Activated CD4-positive, alpha-beta T cell treated with anti-CD3 and anti-CD28 coated beads, Interleukin-2, amount 10 ng/mL, durations not matched to agents 7 days and 5 days (primary cell): ENCODE data around the gene ZC3H12A. TPM values are rescaled to one million over a fixed set of nuclear protein-coding genes. Genes with fewer than 3 reads are reported as not detected.

Experiments used
- CTCF ChIA-PET: fragments of 350-600 bp; sonication (Branson Sonifier 250); formaldehyde crosslinking; loops from one replicate; lab custom pipeline; 2021; ENCODE audit warnings: antibody characterized with exemption; lab: Charles Lee
- POLR2A ChIA-PET: fragments of 350-600 bp; sonication (Branson Sonifier 250); formaldehyde crosslinking; loops from one replicate; lab custom pipeline; 2021; ENCODE audit warnings: antibody characterized with exemption; lab: Charles Lee
- DNase-seq: peaks from one replicate; pipeline ENCODE4 v3.0.0-alpha.2; 2020
- H3K27ac Mint-ChIP-seq: one replicate; pipeline ENCODE4 v1.8.0; 2021; ENCODE audit warnings: mild to moderate bottlenecking, moderate library complexity, mixed read lengths
- H3K27me3 Mint-ChIP-seq: one replicate; pipeline ENCODE4 v1.8.0; 2021; ENCODE audit warnings: mixed read lengths
- H3K36me3 Mint-ChIP-seq: one replicate; pipeline ENCODE4 v1.8.0; 2021; ENCODE audit warnings: low read depth, mixed read lengths
- H3K4me1 Mint-ChIP-seq: one replicate; pipeline ENCODE4 v1.8.0; 2021; ENCODE audit warnings: mixed read lengths
- H3K4me3 Mint-ChIP-seq: one replicate; pipeline ENCODE4 v1.8.0; 2021; ENCODE audit warnings: mild to moderate bottlenecking, moderate library complexity, mixed read lengths
- H3K9me3 Mint-ChIP-seq: one replicate; pipeline ENCODE4 v1.8.0; 2021; ENCODE audit warnings: mixed read lengths
- total RNA-seq, 2 experiments: library from RNA; stranded (reverse); gene quantifications; one replicate each; pipeline ENCODE4 v1.2.3, GENCODE V29; 2021

The ZC3H12A gene
- total RNA-seq = 10 to 100 TPM; 16.8 to 21.9 TPM

DNA sequence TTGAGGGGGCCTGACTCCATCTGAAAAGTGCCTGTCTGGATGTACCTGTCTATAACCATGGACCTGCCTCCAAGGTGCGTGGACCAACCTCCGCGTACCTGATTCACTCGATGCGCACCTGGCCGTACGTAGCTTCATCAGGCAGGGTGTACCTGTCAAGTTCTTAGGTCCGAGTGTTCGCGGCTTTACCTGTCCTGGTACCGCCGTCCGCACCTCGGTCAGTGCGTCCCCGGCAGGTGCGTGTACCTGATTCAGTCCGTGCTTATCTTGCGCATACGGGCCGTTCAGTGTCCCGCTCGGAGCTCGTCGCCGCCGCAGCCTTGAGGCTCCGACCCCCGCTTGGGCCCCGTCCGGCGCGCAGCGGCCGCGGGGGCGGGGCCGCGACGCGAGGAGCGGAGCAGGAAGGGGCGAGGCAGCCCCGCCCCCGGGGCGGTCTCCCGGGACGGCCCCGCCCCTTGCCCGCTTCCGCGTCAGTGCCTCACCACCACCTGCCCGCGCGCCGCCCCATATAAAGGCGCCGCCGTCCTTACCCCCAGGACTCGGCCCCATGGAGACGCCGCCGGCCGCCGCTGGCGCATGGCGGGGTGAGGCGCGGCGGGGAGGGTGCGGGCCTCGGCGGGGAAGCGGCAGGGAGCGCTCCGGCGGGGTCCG lies at the start of gene ZC3H12A:
ZC3H12A (plus strand) TSS at position 535 of the 651 bp plus-strand sequence. CDS start 917 bp downstream, outside the sequence.
- peaks cover 44% of the 10 kb centered on the region for H3K36me3 Mint-ChIP-seq
- peak within 1 kb of the TSS; percentile 94 for H3K4me3 Mint-ChIP-seq
- peaks cover 64% of the 10 kb centered on the region for H3K4me1 Mint-ChIP-seq

DNA sequence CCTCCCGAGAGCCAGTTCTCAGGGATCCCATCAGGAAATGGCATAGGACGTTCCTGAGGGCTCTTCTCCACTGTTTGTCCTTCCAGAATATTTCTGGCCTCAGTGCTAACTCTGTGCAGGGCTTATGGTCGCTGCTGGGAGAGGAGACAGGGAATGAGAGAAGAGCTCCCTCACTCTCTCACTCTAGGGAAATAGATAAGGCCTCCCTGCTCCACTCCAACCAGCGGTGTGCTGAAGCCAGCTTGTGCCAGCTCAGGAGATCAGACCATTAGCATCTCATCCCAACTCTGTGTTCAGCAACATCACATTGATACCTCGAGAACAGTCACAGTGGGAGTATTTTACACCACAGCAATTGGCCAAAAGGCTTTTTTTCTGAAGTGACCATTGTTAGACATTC lies 49.2 kb upstream of the ZC3H12A start:
- Mint-ChIP-seq H3K4me3 (no peak overlapping the region), H3K9me3 (no peaks in the 10 kb centered on the region), H3K27ac (no peak overlapping the region), H3K36me3 (no peaks in the 10 kb centered on the region), H3K4me1 (no peaks in the 10 kb centered on the region), H3K27me3 (peaks cover 2% of the 10 kb centered on the region)
- no peak for DNase-seq
- POLR2A ChIA-PET = no interaction called here
- CTCF ChIA-PET = interaction anchor here (1.1 to 2.8 kb wide), 4 partner anchors 9 to 62 kb away, joined by 3 to 7 read pairs (median 3); no protein-coding TSS in a partner anchor

More for the DNA sequence above, at the start of gene ZC3H12A:
- ChIA-PET CTCF (interaction anchor here (0.7 to 3.0 kb wide), 4 partner anchors 13 to 217 kb away, joined by 3 to 10 read pairs (median 6); partner anchors contain the start of gene MEAF6), POLR2A (interaction anchor here (0.7 kb wide), 1 partner anchor 24 kb away, joined by 3 read pairs; no protein-coding TSS in a partner anchor)
- H3K27me3 Mint-ChIP-seq = no peaks in the 10 kb centered on the region
- no peaks in the 10 kb centered on the region for H3K9me3 Mint-ChIP-seq
- DNase-seq = peak; percentile 90
- peak within 1 kb of the TSS; percentile 98 for H3K27ac Mint-ChIP-seq

DNA sequence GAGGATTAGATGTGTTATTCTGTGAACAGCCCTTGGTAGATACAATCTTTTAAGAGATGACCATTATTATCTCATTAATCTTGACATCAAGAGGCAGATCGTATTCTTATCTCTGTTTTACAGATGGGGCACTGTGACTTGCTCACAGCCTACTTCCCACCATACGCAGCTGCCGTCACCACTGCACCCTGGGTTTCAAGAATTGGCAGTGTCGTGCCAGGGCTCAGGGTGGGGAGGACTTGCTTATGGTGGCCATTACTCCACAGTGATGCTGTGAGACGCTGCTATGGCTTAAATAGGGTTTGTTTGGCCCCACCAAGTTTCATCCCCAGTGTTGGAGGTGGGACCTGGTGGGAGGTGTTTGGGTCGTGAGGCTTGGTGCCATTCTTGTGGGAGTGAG lies 45.4 kb upstream of the ZC3H12A start:
- Mint-ChIP-seq H3K9me3 (no peaks in the 10 kb centered on the region), H3K36me3 (no peaks in the 10 kb centered on the region), H3K4me1 (no peaks in the 10 kb centered on the region), H3K27ac (no peak overlapping the region), H3K4me3 (no peak overlapping the region), H3K27me3 (peaks cover 2% of the 10 kb centered on the region)
- POLR2A ChIA-PET = no interaction called here
- DNase-seq = no peak
- CTCF ChIA-PET = no interaction called here

DNA sequence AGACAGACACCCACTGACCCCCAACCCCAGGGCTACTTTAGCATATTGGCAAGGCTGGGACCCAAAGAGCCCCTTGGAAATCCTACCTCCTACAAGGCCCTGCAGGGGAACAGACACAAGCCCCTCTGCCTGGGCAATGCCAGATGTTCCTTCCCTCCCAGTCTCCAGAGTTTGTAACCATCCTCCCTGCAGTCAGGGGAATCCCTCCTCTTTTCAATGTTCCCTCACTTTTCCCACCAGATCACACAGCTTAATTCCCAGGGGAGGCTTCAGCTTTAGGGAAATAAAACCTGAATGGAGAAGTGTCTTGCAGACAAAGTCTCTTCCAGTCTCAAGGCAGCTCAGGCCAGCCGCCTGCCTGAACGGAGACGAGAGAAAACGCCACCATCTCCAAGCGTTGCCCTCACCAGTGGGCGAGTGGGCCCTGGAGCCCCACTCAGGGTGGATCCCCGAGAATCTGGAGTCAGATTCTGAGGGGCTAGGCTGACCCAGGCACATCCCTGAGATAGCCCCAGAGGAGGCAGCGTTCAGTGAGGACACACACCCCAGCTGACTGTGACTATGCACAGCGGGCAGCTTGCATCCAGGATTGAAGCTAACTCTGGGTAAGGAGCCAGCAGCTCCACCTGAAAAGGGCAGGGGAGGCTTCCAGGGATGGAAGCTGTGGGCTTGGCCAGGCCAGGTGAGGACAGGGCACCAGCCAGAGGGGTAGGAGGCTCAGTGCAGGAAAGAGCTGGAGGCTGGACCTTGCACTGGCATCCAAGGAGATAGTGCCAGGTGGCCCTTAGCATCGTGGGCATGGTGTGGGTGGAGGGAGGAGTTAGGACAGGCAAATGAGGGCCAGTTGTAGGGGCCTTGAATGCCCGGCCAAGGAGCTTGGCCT lies 44.0 kb upstream of the ZC3H12A start:
- Mint-ChIP-seq H3K9me3 (no peaks in the 10 kb centered on the region), H3K4me3 (no peak overlapping the region), H3K27ac (no peak overlapping the region), H3K36me3 (no peaks in the 10 kb centered on the region), H3K4me1 (no peaks in the 10 kb centered on the region), H3K27me3 (peaks cover 2% of the 10 kb centered on the region)
- DNase-seq = no peak
- ChIA-PET CTCF (interaction anchor here (0.6 kb wide), 1 partner anchor 21 kb away, joined by 3 read pairs; no protein-coding TSS in a partner anchor), POLR2A (no interaction called here)

DNA sequence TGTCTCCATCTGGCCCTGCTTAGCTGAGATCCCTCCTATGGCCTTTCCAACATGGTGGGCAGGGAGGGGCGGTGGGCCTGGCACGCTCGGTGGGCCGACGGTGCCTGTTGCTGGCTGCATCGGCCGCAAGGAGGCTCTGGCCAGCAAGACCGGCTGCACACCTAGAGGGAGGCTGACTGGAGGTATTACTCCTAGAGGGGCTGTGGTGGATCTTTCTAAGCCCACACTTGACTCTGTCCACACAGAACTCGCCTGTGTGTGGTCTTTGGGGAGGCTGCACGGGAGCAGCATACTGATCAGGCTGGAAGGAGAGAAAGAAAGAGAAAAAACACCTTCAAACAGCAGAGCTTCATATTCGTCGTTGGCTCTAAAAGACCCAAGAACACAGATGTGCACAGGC lies 41.7 kb upstream of the ZC3H12A start:
- ChIA-PET CTCF (no interaction called here), POLR2A (no interaction called here)
- Mint-ChIP-seq H3K27me3 (peaks cover 2% of the 10 kb centered on the region), H3K4me3 (no peak overlapping the region), H3K27ac (no peak overlapping the region), H3K9me3 (no peaks in the 10 kb centered on the region), H3K36me3 (no peaks in the 10 kb centered on the region), H3K4me1 (no peaks in the 10 kb centered on the region)
- no peak for DNase-seq

DNA sequence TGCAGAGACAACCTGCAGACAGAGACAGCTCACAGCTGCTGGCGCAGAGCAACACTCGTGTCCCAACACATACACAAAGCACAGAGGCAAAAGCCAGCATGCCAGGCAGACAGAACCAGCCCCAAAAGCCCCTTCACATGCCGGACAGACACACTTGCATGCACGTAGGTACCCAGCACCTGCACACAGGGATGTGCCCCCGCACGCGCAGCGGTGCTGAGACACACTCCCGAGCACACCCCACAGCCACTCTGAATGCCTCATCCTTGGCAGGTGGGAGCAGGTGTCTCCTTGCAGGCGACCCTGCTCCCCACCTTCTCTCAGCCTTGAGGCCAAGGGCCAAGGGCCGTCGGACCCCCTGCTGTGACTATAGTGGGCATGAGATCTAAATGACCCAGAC lies 41.2 kb upstream of the ZC3H12A start:
- Mint-ChIP-seq H3K4me3 (no peak overlapping the region), H3K9me3 (no peaks in the 10 kb centered on the region), H3K27ac (no peak overlapping the region), H3K27me3 (peaks cover 2% of the 10 kb centered on the region), H3K36me3 (no peaks in the 10 kb centered on the region), H3K4me1 (no peaks in the 10 kb centered on the region)
- ChIA-PET CTCF (no interaction called here), POLR2A (no interaction called here)
- no peak for DNase-seq

DNA sequence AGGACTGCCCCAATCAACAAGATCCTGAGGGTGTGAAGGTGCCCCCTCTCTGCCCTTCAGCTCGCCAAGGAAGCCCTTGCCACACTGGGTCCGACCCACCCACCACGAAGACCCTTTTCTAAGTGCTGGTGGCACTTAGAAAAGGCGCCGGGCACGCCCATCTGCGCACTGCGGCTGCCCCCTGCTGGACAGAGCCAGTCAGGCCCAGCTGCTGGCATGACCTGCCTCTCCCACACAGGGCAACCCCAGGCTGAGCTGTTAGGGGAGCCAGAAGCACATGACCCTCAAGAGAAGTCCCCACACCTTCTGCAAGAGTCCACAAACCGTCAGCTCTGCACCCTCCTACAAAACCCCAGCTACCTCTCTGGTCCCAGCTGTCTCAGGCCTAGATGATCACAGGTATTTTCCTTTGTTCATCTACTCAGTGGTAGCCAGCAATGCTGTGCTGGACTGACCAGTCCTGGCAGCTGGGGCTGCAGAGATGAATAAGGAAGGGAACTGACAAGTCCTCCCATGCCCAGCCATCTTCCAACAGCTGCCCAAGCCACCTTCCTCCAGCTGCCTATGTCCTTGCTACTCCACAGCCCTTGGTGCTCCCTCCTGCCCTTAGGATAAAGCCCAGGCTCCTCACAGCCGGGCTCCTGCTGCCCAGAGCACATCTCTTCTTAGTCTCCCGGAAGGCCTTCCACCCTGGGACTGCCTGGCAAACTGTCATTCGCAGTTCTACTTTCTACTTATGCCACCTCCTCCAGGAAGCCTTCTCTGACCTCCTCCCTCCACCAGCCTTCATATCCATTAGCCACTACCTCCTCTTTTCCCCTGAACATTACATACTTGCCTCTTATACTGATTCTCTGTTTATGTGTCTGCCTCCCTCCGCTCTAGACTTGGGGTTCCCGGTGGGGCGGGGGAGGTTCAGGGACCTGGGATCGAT lies 39.8 kb upstream of the ZC3H12A start:
- ChIA-PET POLR2A (no interaction called here), CTCF (interaction anchor here (0.6 to 1.4 kb wide), 5 partner anchors 9 to 727 kb away, joined by 3 to 7 read pairs (median 3); no protein-coding TSS in a partner anchor)
- Mint-ChIP-seq H3K9me3 (no peaks in the 10 kb centered on the region), H3K36me3 (no peaks in the 10 kb centered on the region), H3K27ac (no peak overlapping the region), H3K4me1 (no peaks in the 10 kb centered on the region), H3K27me3 (peaks cover 2% of the 10 kb centered on the region), H3K4me3 (no peak overlapping the region)
- DNase-seq = peak; percentile 74

DNA sequence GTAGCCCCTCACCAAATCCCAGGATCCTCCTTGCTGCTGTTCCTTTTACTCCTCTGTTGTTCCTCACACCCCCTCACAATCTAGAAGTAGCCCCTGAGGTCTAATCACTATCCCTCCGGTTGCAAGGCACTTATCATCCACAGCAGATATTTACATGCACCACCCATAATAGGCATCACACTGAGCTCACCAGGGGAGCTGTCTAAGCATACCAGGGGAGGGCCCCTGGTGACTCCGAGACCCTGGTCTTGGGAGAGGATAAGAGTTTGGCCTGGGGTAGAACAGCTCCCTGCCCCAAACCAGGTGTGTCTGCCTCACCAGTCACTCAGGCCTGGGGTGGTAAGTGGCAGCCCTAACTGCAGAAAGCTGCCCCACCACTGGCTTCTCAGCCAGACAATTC lies 37.3 kb upstream of the ZC3H12A start:
- Mint-ChIP-seq H3K27ac (no peak overlapping the region), H3K4me3 (no peak overlapping the region), H3K36me3 (no peaks in the 10 kb centered on the region), H3K27me3 (peaks cover 2% of the 10 kb centered on the region), H3K9me3 (no peaks in the 10 kb centered on the region), H3K4me1 (no peaks in the 10 kb centered on the region)
- ChIA-PET POLR2A (no interaction called here), CTCF (interaction anchor here (0.6 to 1.0 kb wide), 2 partner anchors 20 to 245 kb away, joined by 3 read pairs; no protein-coding TSS in a partner anchor)
- no peak for DNase-seq

DNA sequence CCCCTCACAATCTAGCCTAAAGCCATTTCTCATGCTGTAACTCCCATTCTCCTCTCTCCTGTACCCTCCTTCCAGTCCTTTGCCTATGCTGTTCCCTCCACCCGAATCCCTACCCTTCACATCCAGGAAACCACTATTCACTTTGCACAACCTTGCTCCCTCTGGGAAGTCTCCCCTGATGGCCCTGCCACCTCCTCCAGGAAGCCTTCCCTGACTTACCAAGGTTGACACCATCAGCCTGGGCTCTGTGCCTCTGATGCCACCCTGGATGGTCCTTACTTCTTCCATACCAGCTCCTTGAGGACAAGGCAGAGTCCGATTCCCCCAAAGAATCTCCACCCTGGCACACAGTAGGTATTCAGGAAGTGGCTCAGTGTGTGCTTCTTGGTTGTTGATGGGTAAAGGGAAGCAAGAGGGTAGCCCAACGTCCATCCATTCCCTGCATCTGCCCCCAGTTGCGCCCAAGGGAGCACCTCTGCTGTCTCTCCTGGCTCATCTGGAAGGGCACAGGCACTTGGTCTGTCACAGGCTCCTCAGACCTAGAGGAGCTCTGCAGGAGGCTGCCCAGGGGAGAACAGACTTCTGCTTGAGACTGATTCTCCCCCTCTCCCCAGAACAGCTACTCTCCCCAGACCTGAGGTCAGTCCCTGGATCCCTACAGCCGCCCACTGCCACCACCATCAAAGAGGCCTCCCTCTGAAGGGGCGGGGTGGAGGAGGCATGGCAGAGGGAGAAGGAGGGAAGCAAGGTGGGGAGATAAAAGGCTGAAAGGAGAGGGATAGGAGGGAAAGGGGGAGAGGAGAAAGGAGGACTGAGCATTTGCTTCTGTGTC lies 36.1 kb upstream of the ZC3H12A start:
- no peaks in the 10 kb centered on the region for H3K9me3 Mint-ChIP-seq
- no peaks in the 10 kb centered on the region for H3K4me1 Mint-ChIP-seq
- no peak overlapping the region for H3K4me3 Mint-ChIP-seq
- no peak overlapping the region for H3K27ac Mint-ChIP-seq
- H3K36me3 Mint-ChIP-seq = no peaks in the 10 kb centered on the region
- DNase-seq = no peak
- ChIA-PET POLR2A (no interaction called here), CTCF (interaction anchor here (0.6 to 1.1 kb wide), 2 partner anchors 13 to 21 kb away, joined by 3 read pairs; no protein-coding TSS in a partner anchor)
- H3K27me3 Mint-ChIP-seq = peaks cover 11% of the 10 kb centered on the region

DNA sequence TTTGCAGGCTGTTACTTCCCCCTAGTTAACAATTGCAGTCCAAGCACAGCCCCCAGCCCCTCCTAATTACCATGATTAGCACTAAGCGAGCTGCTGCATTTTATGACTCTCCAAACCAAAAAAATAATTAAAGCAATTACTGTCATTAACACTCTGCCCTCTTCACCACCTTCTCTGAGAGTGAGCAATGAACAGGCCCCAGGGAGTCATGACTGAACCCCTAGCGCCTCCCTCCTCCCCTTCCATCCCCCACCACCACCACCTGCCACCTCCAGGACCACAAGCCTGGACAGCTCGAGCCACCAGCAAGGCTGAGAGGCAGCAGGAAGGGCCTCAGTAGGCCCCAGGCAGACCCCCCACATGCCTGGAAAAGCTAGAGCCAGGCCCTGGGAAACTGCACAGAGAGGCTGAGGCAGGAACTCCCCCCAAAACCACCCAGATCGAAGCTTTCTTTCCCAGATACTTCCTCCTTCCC lies 35.5 kb upstream of the ZC3H12A start:
- DNase-seq = no peak
- Mint-ChIP-seq H3K4me3 (no peak overlapping the region), H3K27me3 (peaks cover 11% of the 10 kb centered on the region), H3K4me1 (no peaks in the 10 kb centered on the region), H3K27ac (no peak overlapping the region), H3K9me3 (no peaks in the 10 kb centered on the region), H3K36me3 (no peaks in the 10 kb centered on the region)
- ChIA-PET CTCF (interaction anchor here (0.6 to 1.1 kb wide), 2 partner anchors 12 to 22 kb away, joined by 3 read pairs; no protein-coding TSS in a partner anchor), POLR2A (no interaction called here)

DNA sequence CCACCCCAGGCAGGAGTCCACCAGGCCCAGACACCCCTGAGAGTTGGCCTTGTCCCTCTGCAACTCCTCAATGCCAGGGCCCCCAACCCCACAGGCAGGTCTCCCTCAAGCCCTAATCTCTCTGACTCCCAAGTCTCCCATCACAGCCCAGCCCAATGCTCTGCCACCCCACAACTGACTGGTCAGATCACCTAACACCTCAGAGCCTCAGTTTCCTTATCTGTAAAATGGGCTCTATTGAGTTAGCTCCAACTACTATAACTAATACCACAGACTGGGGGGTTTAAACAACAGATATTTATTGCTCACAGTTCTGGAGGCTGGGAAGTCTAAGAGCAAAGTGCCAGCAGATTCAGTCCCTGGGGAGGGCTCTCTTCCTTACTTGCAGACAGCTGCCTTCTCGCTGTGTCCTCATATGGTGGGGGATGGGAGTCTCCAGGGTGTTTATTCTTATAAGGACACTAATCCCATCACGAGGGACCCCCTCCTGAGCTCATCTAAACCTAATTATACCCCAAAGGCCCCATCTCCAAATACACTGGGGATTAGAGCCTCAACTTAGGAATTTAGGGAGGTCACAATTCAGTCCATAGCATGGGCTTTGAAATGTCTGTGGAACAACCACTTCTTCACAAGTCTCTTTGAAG lies 34.9 kb upstream of the ZC3H12A start:
- Mint-ChIP-seq H3K27me3 (peaks cover 11% of the 10 kb centered on the region), H3K36me3 (no peaks in the 10 kb centered on the region), H3K4me1 (no peaks in the 10 kb centered on the region), H3K27ac (no peak overlapping the region), H3K4me3 (no peak overlapping the region), H3K9me3 (no peaks in the 10 kb centered on the region)
- CTCF ChIA-PET = interaction anchor here (1.1 kb wide), 1 partner anchor 11 kb away, joined by 3 read pairs; no protein-coding TSS in a partner anchor
- POLR2A ChIA-PET = no interaction called here
- DNase-seq = no peak
